HG02623 (cell line): ENCODE data around the gene PSMD3.
"Not testable (repeated sequence)": the region's sequence is repeated elsewhere in the genome, so short reads cannot be mapped to it uniquely, and the experiment has no call there.

ENCODE experiments used
- ATAC-seq: cut with Tn5 transposase; IDR thresholded peaks from one replicate; pipeline ENCODE4 v1.9.1; 2021; ENCODE audit warnings: moderate library complexity; ENCODE audit not compliant: unreplicated experiment

Gene PSMD3

DNA sequence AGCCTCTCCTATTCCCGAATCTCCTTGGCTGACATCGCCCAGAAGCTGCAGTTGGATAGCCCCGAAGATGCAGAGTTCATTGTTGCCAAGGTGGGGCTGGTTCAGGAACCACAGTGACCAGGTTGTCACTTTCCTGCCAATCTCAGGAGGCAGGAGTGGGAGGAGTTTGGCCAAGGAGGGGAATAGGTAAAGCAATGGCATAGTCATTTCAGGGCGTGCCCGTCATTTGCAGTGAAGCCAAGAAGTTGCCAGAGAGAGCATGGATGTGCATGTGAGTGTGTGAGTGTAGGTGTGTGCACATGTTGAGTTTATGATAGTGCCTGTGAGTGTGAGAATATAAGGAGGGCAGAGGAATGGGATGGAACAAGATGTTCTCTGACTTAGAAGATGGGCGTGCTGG, 14.8 kb downstream of the PSMD3 start:
- ATAC-seq: no peak

DNA sequence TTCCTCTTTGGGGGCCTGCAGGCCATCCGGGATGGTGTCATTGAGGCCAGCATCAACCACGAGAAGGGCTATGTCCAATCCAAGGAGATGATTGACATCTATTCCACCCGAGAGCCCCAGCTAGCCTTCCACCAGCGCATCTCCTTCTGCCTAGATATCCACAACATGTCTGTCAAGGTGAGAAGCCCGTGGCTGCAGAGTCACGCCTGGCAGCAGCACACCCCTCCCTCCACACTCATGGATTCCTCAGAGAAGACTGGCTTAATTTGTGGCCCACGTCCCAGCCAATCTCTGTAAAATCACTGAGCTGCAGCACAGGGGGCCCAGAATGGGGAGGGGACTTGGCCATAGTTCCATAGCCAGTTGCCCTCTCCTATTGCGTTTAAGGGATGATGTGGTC, 15.6 kb downstream of the PSMD3 start:
- ATAC-seq: no peak

DNA sequence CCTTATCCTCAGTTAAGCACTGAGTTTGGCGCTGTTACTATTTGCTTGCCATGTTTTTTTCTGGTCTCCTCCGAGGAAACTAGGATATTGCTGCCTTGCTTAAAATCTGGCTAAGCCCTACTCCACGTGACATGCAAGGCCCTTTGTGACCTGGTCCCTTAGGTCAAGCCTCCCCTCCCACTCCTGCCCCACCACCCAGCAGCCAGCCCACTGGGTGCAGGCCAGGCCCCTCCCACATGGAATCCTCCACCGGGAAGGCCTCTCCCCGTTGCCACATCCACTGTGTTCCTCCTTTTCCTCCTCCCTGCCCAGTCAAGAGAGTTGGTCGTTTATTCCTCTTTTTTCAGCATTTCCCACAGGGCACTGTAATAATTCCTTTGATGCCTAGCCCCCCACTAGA, 16.2 kb downstream of the PSMD3 start:
- no peak for ATAC-seq

DNA sequence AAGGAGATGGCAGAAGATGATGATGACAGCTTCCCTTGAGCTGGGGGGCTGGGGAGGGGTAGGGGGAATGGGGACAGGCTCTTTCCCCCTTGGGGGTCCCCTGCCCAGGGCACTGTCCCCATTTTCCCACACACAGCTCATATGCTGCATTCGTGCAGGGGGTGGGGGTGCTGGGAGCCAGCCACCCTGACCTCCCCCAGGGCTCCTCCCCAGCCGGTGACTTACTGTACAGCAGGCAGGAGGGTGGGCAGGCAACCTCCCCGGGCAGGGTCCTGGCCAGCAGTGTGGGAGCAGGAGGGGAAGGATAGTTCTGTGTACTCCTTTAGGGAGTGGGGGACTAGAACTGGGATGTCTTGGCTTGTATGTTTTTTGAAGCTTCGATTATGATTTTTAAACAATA, 16.9 kb downstream of the PSMD3 start:
- ATAC-seq: no peak

DNA sequence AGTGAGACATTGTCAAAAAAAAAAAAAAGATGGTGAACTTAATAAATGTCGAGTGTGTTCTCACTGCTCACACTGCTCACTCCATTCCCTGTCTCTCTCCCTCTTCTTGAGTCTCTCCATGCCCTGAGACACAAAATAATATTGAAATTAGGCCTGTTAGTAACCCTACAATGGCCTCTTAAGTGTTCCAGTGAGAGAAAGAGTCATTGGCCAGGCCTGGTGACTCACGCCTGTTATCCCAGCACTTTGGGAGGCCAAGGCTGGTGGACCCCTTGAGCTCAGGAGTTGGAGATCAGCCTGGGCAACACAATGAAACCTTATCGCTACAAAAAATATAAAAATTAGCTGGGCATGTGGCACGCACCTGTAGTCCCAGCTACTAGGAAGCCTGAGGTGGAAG, 18.5 kb downstream of the PSMD3 start:
- ATAC-seq: no peak

DNA sequence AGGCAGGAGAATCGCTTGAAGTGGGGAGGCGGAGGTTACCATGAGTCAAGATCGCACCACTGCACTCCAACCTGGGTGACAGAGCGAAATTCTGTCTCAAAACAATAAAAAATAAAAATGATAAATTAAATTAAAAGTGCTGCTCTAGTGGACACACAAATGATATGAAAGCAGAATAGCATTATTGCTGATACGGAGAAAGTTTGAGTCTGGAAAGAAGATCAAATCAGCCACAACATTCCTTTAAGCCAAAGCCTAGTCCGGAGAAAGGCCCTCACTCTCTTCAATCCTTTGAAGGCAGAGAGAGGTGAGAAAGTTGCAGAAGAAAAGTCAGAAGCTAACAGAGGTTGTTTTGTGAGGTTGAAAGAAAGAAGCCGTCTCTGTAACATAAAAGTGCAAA, 19.6 kb downstream of the PSMD3 start:
- no peak for ATAC-seq

DNA sequence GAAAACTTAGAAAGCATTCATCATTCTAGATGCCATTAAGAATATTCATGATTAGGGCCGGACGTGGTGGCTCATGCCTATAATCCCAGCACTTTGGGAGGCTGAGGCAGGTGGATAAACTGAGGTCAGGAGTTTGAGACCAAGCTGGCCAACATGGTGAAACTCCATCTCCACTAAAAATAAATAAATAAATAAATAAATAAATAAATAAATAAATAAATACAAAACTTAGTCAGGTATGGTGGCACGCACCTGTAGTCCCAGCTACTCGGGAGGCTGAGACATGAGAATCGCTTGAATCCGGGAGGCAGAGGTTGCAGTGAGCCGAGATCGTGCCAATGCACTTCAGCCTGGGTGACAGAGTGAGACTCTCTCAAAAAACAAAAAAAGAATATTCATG, 20.7 kb downstream of the PSMD3 start:
- not testable (repeated sequence) for ATAC-seq

DNA sequence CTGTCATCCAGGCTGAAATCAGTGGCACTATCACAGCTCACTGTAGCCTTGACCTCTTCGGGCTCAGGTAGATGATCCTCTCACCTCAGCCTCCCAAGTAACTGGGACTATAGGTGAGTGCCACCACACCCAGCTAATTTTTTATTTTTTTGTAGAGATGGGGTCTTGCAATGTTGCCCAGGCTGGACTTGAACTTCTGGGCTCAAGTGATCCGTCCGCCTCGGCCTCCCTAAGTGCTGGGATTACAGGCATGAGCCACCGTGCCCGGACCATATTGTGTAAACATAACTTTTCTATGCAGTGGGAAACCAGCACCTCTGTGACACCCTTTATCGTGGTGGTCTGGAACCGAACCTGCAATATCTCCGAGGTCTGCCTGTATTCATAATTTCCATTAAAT, 23.5 kb downstream of the PSMD3 start:
- ATAC-seq: no peak

DNA sequence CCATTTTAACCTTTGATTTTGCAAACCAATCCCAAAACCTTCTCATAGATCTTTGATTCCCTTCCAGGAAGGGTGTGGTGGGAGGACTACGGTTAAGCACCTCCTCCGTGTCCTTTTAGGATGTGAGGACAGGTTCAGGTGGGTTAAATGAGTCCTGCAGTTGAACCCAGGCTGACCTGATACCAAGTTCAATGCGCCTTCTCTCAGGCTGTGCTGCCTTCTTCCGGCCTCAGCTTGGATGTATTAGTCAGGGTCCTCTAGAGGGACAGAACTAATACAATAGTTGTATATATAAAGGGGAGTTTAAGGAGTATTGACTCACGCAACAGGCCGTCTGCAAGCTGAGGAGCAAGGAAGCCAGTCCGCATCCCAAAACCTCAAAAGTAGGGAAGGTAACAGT, 24.1 kb downstream of the PSMD3 start:
- ATAC-seq: no peak

DNA sequence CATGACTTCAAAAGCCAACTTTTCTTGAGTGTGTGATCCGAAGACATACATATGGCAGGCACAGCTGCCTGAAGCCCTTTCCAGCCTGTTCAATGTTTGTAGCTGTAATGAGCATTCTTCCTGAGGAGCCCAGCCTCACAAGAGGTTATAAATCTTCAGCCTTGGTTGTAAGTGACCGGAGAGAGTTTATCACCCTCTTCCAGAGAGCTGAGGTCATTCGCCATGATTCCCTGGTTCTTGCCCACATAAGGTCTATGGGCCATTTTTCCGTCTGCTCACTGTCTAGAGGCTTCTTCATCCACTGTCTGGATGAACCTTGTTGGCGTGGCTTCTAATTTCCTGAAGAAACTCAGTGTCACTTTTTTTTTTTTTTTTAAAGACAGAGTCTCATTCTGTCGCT, 24.9 kb downstream of the PSMD3 start:
- no peak for ATAC-seq

DNA sequence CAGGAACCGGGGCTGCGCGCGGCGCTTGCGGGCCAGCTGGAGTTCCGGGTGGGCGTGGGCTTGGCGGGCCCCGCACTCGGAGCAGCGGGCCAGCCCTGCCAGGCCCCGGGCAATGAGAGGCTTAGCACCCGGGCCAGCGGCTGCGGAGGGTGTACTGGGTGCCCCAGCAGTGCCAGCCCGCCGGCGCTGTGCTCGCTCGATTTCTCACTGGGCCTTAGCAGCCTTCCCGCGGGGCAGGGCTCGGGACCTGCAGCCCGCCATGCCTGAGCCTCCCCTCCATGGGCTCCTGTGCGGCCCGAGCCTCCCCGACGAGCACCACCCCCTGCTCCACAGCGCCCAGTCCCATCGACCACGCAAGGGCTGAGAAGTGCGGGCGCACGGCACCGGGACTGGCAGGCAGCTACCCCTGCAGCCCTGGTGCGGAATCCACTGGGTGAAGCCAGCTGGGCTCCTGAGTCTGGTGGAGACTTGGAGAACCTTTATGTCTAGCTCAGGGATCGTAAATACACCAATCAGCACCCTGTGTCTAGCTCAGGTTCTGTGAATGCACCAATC, 30.4 kb downstream of the PSMD3 start:
- not testable (repeated sequence) for ATAC-seq

DNA sequence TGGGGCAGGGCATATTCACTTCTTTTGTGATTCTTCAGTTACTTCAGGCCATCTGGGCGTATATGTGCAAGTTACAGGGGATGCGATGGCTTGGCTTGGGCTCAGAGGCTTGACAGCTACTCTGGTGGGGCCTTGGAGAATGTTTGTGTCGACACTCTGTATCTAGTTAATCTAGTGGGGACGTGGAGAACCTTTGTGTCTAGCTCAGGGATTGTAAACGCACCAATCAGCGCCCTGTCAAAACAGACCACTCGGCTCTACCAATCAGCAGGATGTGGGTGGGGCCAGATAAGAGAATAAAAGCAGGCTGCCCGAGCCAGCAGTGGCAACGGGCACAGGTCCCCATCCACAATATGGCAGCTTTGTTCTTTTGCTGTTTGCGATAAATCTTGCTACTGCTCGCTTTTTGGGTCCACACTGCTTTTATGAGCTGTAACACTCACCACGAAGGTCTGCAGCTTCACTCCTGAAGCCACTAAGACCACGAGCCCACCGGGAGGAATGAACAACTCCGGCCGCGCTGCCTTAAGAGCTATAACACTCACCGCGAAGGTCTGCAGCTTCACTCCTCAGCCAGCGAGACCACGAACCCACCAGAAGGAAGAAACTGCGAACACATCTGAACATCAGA, 31.5 kb downstream of the PSMD3 start:
- not testable (repeated sequence) for ATAC-seq

DNA sequence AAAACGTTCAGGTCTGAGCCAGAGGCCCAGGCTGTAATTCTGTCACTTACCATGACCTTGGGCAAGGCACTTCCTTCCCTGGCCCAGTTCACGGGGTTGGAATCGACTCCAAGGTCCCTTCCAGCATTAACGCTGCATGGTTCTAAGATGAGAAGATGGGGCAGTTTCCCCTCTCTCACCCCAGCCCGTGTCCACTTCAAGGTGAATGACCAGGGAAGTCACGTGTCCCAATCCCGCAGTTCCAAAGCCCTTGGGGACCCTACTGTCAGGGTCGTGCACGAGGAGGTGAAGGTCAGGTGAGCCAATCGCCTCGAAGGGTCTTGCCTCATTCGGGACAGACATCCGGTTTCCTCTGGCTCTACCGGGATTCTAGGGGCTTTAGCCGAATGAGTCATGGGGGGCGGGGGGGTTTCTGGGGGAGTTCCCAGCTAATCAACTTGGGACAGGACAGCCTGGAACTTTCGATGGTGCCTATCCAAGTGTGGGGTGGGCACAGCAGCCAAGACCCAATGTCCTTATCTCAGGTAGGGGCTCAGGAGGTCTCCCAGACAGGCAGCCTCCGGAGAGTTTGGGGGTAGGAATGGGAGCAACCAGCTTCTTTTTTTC, 33.9 kb downstream of the PSMD3 start:
- no peak for ATAC-seq

DNA sequence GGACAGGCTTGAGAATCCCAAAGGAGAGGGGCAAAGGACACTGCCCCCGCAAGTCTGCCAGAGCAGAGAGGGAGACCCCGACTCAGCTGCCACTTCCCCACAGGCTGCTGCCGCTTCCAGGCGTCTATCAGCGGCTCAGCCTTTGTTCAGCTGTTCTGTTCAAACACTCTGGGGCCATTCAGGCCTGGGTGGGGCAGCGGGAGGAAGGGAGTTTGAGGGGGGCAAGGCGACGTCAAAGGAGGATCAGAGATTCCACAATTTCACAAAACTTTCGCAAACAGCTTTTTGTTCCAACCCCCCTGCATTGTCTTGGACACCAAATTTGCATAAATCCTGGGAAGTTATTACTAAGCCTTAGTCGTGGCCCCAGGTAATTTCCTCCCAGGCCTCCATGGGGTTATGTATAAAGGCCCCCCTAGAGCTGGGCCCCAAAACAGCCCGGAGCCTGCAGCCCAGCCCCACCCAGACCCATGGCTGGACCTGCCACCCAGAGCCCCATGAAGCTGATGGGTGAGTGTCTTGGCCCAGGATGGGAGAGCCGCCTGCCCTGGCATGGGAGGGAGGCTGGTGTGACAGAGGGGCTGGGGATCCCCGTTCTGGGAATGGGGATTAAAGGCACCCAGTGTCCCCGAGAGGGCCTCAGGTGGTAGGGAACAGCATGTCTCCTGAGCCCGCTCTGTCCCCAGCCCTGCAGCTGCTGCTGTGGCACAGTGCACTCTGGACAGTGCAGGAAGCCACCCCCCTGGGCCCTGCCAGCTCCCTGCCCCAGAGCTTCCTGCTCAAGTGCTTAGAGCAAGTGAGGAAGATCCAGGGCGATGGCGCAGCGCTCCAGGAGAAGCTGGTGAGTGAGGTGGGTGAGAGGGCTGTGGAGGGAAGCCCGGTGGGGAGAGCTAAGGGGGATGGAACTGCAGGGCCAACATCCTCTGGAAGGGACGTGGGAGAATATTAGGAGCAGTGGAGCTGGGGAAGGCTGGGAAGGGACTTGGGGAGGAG, 34.7 kb downstream of the PSMD3 start, which contains the start of gene CSF3:
Gene CSF3, plus strand, starts transcription at position 436 of the 993 bp plus-strand sequence. Its CDS starts 35 bp downstream, at position 471.
- no peak for ATAC-seq

DNA sequence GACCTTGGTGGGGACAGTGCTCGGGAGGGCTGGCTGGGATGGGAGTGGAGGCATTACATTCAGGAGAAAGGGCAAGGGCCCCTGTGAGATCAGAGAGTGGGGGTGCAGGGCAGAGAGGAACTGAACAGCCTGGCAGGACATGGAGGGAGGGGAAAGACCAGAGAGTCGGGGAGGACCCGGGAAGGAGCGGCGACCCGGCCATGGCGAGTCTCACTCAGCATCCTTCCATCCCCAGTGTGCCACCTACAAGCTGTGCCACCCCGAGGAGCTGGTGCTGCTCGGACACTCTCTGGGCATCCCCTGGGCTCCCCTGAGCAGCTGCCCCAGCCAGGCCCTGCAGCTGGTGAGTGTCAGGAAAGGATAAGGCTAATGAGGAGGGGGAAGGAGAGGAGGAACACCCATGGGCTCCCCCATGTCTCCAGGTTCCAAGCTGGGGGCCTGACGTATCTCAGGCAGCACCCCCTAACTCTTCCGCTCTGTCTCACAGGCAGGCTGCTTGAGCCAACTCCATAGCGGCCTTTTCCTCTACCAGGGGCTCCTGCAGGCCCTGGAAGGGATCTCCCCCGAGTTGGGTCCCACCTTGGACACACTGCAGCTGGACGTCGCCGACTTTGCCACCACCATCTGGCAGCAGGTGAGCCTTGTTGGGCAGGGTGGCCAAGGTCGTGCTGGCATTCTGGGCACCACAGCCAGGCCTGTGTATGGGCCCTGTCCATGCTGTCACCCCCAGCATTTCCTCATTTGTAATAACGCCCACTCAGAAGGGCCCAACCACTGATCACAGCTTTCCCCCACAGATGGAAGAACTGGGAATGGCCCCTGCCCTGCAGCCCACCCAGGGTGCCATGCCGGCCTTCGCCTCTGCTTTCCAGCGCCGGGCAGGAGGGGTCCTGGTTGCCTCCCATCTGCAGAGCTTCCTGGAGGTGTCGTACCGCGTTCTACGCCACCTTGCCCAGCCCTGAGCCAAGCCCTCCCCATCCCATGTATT, 35.7 kb downstream of the PSMD3 start:
- ATAC-seq: no peak

DNA sequence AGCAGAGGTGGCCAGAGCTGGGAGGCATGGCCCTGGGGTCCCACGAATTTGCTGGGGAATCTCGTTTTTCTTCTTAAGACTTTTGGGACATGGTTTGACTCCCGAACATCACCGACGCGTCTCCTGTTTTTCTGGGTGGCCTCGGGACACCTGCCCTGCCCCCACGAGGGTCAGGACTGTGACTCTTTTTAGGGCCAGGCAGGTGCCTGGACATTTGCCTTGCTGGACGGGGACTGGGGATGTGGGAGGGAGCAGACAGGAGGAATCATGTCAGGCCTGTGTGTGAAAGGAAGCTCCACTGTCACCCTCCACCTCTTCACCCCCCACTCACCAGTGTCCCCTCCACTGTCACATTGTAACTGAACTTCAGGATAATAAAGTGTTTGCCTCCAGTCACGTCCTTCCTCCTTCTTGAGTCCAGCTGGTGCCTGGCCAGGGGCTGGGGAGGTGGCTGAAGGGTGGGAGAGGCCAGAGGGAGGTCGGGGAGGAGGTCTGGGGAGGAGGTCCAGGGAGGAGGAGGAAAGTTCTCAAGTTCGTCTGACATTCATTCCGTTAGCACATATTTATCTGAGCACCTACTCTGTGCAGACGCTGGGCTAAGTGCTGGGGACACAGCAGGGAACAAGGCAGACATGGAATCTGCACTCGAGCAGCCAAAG, 36.9 kb downstream of the PSMD3 start:
- no peak for ATAC-seq

DNA sequence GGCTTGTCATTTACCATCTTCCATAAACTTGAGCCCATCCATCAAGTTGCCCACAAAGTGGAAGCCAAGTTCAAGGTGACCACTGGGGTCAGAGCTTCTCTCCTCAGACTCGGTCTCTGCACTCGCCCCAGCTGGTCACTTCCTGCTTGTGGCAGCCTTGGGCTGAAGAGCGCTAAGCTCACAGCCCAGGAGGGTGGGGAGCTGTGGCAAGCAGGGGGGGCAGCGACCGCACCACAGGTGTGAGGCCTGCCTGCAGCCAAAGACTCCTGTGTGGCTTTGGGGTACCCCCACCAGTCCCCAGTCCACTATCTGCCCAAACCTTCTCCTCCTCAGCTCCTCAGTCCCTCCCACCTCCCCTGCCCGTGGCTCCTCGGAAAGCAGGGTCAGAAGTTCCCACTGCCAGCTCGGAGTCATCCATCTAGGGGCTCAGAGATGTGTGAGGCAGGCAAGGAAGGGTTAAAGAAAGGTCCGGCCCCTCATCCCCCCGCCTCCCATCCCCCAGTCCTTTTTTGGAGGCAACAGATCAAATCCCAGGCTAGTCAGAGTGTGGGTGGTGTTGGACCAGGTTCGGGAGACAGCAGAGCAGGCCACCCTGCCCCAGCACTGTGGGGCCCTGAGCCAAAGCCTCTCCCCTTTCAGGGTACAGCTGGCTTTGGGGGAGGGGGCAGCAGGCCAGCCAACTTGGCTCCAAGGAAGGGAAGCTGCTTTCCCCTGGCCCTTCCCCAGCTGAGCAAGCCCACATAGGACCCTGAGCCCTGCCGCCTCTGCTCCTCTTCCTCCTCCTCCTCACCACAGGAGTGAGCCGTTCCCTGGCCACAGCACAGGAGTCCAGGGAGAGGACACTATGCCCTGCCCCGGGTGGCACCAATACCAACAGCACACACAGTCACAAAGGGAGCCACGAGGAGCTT, 37.9 kb downstream of the PSMD3 start:
- ATAC-seq: no peak

DNA sequence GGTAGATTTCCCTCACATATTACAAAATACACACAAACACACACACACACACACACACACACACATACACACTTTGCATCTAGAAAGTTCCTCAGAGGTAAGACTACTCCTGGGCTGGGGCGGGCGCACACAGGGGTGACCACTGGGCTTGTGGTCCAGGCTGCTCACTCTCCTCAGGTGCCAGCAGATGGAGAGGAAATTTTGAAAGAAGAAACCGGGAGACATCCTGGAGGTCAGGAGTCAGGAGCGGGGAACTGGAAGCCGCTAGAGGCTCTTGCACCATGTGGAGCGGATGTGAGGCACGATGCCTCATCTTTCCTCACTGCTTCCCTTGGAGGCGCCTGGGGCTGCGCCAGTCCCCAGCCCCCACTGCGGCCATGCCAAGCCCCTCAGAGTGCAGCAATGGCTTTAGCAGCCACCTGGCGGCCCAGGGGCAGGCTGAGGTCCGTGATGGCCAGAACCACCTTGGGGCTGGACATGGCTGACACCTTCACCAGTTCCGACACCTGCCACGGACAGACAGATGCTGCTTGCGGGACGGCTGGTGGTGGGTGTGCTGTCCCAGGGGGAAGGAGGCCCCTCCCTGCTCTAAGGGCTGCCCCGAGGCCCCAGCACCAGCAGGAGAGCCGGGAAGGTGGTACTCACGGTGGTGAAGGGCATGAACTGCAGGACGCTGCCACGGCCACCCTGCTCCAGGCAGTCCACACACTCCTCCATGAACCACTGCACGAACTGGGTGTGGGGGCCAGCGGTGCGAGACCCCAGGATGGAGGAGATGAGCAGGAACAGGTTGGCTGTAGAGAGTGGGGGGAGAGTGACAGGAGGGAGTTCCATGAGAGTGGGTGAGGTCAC, 38.8 kb downstream of the PSMD3 start:
- ATAC-seq: no peak
